ENCODE measurements around the gene NCKAP5. TPM values are rescaled to one million over a fixed set of nuclear protein-coding genes. Genes with fewer than 3 reads are reported as not detected.

The NCKAP5 gene
- total and polyA plus RNA-seq, 2 of the 13 experiments (the other 11 are each of a cell fraction or from before 2014, with no cell fraction given) = 0.01 TPM; not detected in 1

GRCh38 chr2:133265432-133265949, 302.8 kb downstream of the NCKAP5 start (continued):
- TF ChIP-seq, protein P1, sequence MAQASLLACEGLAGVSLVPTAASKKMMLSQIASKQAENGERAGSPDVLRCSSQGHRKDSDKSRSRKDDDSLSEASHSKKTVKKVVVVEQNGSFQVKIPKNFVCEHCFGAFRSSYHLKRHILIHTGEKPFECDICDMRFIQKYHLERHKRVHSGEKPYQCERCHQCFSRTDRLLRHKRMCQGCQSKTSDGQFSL (CRISPR knock-in tag; IDR thresholded peaks at IDR 0.05) = no peak
- TF ChIP-seq MTA1 (CRISPR knock-in tag; IDR thresholded peaks at IDR 0.05; ENCODE audit: borderline replicate concordance) = no peak
- no peak for TF ChIP-seq HDAC6 (IDR thresholded peaks at IDR 0.05; ENCODE audit: low read depth, low read length)
- no peak for TF ChIP-seq PTBP1 (IDR thresholded peaks at IDR 0.05; ENCODE audit: low read depth, low read length, poor library complexity, severe bottlenecking)

GRCh38 chr2:133264989-133265401, 303.3 kb downstream of the NCKAP5 start:
- no TSS peak for BruUV-seq (replicated peaks)
- H3K79me2 ChIP-seq (ENCODE audit: insufficient read depth, low read length) = no peaks in the 10 kb centered on the region
- H3K4me3 ChIP-seq (replicated peaks in 1 of 3; ENCODE audit: insufficient read depth in 1 of 3, low read depth in 2 of 3, low read length in 3 of 3) = no peak overlapping the region
- no peaks in the 10 kb centered on the region for H3K36me3 ChIP-seq (replicated peaks in 1 of 2; ENCODE audit: control insufficient read depth in 1 of 2, insufficient read depth in 2 of 2, low read length in 2 of 2)
- H3K4me2 ChIP-seq (ENCODE audit: low read depth, low read length) = no peak overlapping the region
- POLR2A ChIA-PET = no interaction called here
- H3K9me3 ChIP-seq (ENCODE audit: low read length) = no peaks in the 10 kb centered on the region
- H3K9ac ChIP-seq (ENCODE audit: insufficient read depth, low read depth, low read length) = no peak overlapping the region
- H4K20me1 ChIP-seq (ENCODE audit: insufficient read depth, low read length) = no peaks in the 10 kb centered on the region
- FAIRE-seq (no peak), DNase-seq (ENCODE audit: low spot score) (no peak), ATAC-seq (no peak)
- H3K27ac ChIP-seq (ENCODE audit: extremely low read length, insufficient read depth, low read length) = no peak overlapping the region
- 19% methylated on average over 7 of the region's 7 CpGs for WGBS (ENCODE audit: low lambda C conversion rate)
- CTCF ChIA-PET (ENCODE audit: low intra/inter-chr PET ratio, low total read pairs) = no interaction called here
- H3K4me1 ChIP-seq (ENCODE audit: insufficient read depth, low read length) = no peaks in the 10 kb centered on the region
- H2AFZ ChIP-seq (ENCODE audit: low read length) = no peak overlapping the region
- 0 out of 5 replicates have a peak, but pooled peaks cover 0 to 3% of the 10 kb centered on the region in 2 experiments for H3K27me3 ChIP-seq (ENCODE audit: control insufficient read depth in 1 of 2, insufficient read depth in 2 of 2, low read length in 2 of 2)
- intact Hi-C loops (cut with micrococcal nuclease; ENCODE audit: unreplicated experiment) = no loop called here
- in situ Hi-C loops (cut with HindIII; ENCODE audit: extremely low pct_ligation_motif_present, low pct_unique_long_range_greater_than_20kb) = no loop called here
- TF ChIP-seq ZNF768 (CRISPR knock-in tag; IDR thresholded peaks at IDR 0.05) (no peak), MLXIP (CRISPR knock-in tag; IDR thresholded peaks at IDR 0.05; ENCODE audit: borderline replicate concordance) (no peak), MAFK (conservative IDR thresholded peaks at IDR 0.05 in 1 of 2, IDR thresholded peaks at IDR 0.05 in 1 of 2; ENCODE audit: low read length in 2 of 2) (peak in 1 of 2 experiments; percentile 23; a peak in 1 of 4 replicates)
- TF ChIP-seq, protein P2, sequence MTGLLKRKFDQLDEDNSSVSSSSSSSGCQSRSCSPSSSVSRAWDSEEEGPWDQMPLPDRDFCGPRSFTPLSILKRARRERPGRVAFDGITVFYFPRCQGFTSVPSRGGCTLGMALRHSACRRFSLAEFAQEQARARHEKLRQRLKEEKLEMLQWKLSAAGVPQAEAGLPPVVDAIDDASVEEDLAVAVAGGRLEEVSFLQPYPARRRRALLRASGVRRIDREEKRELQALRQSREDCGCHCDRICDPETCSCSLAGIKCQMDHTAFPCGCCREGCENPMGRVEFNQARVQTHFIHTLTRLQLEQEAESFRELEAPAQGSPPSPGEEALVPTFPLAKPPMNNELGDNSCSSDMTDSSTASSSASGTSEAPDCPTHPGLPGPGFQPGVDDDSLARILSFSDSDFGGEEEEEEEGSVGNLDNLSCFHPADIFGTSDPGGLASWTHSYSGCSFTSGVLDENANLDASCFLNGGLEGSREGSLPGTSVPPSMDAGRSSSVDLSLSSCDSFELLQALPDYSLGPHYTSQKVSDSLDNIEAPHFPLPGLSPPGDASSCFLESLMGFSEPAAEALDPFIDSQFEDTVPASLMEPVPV (CRISPR knock-in tag; IDR thresholded peaks at IDR 0.05) = no peak

All from HepG2 (cell line).